Hepatocyte (in vitro differentiated cells): ENCODE measurements around the gene POLG.

Experiments used
- EZH2 ChIP-seq: fragments of 200-600 bp; sonication (generic); IDR thresholded peaks from 2 replicates; pipeline ENCODE4 v1.6.1; 2016; ENCODE audit warnings: antibody characterized with exemption, mild to moderate bottlenecking, borderline replicate concordance
- EZH2phosphoT487 ChIP-seq: fragments of 200-600 bp; sonication (generic); IDR thresholded peaks from one replicate; pipeline ENCODE4 v1.6.1; 2018; ENCODE audit warnings: antibody characterized with exemption, mild to moderate bottlenecking, low read depth, moderate library complexity; ENCODE audit not compliant: unreplicated experiment, severe bottlenecking
- TF ChIP-seq, protein P1 (sequence below): fragments of 200-600 bp; sonication (generic); IDR thresholded peaks from 2 replicates; pipeline ENCODE4 v1.5.1; 2016; ENCODE audit warnings: antibody characterized with exemption, mild to moderate bottlenecking; ENCODE audit not compliant: poor library complexity

DNA sequence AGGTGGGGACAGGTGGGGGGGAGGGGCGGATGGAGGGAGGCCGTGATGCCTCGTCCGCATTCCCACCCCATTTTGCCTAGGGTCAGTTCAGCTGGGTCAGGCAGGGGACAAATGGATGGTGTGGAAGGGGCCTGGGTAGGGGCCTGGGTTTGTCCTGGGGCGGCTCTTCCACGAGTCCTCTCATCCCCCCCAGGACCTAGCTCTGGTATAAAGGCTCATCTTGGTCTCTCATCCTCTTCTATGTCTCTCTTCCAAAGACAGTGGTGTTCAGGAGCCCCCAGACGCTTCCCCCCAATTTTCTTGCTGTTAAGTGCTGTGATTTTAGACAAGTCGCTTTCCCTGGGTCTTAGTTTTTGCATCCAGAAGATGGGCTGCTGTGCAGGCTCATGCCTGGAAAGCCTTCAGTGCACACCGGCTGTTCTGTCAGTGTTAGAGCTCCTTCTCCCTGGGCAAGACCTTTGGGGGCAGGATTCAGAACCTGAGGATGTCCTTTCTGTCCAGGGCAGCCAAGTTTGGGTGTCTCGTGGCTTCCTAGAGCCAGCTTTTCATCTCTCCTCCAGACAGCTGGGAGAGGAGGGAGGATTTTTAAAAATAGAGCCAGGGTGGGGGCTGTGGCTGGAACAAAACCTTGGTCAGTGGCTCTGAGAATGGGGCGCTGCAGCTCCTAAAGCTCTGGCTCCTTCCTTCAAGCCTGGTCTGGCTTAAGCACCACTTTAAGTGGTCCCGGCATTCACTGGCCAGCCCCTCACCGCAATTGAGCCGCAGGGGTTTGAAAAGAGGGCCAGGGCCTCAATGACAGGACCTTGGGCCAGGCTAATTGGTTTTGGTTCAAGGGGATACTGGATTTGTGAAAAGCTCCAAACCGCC is 37.7 kb upstream of the POLG start:
- TF ChIP-seq, protein P1, sequence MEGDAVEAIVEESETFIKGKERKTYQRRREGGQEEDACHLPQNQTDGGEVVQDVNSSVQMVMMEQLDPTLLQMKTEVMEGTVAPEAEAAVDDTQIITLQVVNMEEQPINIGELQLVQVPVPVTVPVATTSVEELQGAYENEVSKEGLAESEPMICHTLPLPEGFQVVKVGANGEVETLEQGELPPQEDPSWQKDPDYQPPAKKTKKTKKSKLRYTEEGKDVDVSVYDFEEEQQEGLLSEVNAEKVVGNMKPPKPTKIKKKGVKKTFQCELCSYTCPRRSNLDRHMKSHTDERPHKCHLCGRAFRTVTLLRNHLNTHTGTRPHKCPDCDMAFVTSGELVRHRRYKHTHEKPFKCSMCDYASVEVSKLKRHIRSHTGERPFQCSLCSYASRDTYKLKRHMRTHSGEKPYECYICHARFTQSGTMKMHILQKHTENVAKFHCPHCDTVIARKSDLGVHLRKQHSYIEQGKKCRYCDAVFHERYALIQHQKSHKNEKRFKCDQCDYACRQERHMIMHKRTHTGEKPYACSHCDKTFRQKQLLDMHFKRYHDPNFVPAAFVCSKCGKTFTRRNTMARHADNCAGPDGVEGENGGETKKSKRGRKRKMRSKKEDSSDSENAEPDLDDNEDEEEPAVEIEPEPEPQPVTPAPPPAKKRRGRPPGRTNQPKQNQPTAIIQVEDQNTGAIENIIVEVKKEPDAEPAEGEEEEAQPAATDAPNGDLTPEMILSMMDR = no peak
- TF ChIP-seq EZH2 (no peak), EZH2phosphoT487 (no peak)
